Upper lobe of left lung (tissue), 4 donors: ENCODE data around the gene RASEF.

Source experiments
- CTCF ChIP-seq, 6 experiments: fragments of 450-650 bp in 4 of 6; fragments of 200-600 bp in 2 of 6; sonication (generic) in 2 of 6; IDR thresholded peaks; one replicate each; pipeline ENCODE4 v1.5.1; 2016 to 2019; ENCODE audit warnings: antibody characterized with exemption in 6 of 6
- POLR2AphosphoS5 ChIP-seq, 2 donors: sonication (generic); formaldehyde crosslinking; IDR thresholded peaks; one replicate each; pipeline ENCODE4 v1.5.1; 2017; ENCODE audit warnings: antibody characterized with exemption in 2 of 2

- TF ChIP-seq CTCF (IDR thresholded peaks at IDR 0.05) (no peak), POLR2AphosphoS5 (IDR thresholded peaks at IDR 0.05) (no peak)
Observed at GRCh38 chr9:83036043-83036442, 26.9 kb downstream of the RASEF start.
